GM12874 (cell line): ENCODE measurements around the gene OOEP.

Source experiments
- CTCF ChIP-seq: IDR thresholded peaks from 2 replicates; pipeline ENCODE4 v1.5.1; 2011; ENCODE audit warnings: low read depth, mild to moderate bottlenecking, control low read depth, low read length, moderate library complexity; ENCODE audit not compliant: insufficient read depth

OOEP gene

GRCh38 chr6:73375216-73375615, 5.5 kb upstream of the OOEP start:
- no peak for TF ChIP-seq CTCF

- TF ChIP-seq CTCF = no peak
These were observed 2.8 kb upstream of the OOEP start for GRCh38 chr6:73372516-73372915.

DNA sequence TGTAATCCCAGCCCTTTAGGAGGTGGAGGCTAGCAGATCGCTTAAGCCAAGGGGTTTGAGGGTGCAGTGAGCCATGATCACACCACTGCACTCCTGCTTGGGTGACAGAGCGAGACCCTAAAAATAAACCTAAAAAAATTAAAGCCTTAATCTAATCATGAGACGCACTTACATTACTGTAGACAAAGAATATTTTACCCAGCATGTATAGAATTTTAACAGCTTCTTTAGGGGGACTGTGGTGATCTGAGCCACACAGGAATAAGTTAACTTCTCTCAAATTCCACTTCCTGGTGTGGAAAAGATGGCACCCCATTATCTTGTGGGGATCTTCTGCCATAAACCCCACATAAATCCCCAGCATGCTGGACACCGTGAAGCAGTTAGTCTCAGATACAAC, 2.3 kb upstream of the OOEP start:
- no peak for TF ChIP-seq CTCF

GRCh38 chr6:73369157-73369556, 540 bp downstream of the OOEP start:
- TF ChIP-seq CTCF = no peak

- TF ChIP-seq CTCF = no peak
These were observed 1.0 kb downstream of the OOEP start for GRCh38 chr6:73368675-73369074.

DNA sequence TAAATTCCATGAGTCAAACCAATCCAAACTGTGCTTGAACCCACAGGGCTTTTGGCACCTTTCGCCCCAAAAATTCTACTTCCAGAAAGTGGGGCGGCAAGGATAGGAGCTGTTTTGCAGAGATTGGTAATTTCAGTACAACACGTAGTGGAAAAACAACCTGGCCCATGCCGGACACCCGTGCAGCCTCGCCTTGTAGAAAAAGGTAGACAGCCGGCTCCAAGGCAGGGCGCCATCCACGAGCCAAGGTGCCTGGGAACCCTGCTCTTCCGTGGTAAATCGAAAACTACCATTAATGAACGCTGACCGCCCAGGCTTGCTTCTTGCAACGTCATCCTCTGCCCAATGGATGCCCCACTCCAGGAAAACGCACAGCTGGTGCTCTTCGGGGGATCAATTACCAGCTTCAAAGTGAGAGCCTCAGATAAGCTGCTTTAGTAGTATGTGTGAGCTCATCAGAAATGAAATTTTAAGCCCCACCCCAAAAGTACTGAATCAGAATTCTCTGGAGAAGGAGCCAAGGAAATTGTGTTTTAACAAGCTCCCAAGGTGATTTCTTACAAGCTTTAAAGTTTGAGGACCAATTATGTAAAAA, 1.8 kb downstream of the OOEP start:
- no peak for TF ChIP-seq CTCF

- no peak for TF ChIP-seq CTCF
These were observed 5.1 kb downstream of the OOEP start for GRCh38 chr6:73364549-73364948.

DNA sequence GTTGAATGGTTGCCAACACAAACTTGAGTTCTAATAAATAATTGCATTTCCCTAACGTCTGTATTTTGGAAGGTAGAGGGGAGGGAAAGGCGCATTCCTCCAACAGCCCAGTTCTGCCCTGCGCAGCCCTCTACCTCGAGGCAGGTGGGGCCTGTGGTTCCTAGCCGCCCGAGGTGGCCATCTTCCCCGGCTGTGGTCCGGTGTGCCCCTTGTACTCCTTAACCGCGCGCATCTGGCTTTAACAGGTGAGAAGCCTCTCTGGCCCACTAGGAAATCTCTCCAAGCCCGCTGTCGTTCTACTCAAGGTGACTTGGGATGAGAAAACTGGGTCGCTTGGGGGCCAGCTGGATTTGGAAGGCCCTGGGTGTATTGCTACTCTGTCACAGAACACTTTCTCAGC, 5.6 kb downstream of the OOEP start:
- TF ChIP-seq CTCF = no peak
